HS-5 (cell line): ENCODE measurements around the gene KIAA0753.
A peak's percentile ranks its signal among the peaks of the same experiment; 100 is the strongest.
"Not testable (repeated sequence)": the region's sequence is repeated elsewhere in the genome, so short reads cannot be mapped to it uniquely, and the experiment has no call there.

Source experiments
- DNase-seq: peaks from one replicate; pipeline ENCODE4 v3.0.0-alpha.2; 2012; ENCODE audit warnings: low read depth

The KIAA0753 gene

DNA sequence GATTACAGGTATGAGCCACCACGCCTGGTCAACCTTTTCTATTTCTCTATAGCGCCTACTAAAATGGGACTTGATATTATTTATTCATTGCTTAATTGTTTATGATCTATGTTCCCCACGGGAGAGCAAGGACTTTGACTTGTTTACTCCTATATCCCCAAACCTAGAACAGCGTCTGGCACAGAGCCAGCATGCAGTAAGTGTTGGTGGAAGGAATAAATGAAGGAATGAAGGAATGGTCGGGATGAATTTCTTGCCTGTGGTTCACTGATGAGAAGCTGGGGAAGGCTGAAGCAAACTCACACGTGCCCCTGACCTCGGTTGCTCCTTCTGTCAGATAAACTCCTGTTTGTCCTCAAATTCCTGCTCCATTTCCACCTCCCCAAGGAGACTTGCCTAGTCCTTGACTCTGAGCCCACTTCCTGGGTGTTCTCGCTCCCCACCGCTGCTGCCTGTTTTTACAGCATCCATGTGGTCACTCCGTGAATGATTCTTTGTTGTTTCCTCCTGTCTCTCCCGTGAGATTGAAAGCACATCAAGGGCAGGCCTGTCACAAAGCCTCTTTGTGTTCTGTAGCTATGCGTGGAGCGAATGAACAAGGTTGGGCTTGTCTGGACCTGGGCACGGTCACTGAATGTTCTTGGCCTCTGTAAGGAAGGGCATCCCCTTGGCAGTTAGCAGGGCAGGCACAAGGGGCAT, 28.4 kb upstream of the KIAA0753 start:
- no peak for DNase-seq

- DNase-seq, result no peak
Measured at GRCh38 chr17:6668219-6668618, 27.7 kb upstream of the KIAA0753 start.

DNA sequence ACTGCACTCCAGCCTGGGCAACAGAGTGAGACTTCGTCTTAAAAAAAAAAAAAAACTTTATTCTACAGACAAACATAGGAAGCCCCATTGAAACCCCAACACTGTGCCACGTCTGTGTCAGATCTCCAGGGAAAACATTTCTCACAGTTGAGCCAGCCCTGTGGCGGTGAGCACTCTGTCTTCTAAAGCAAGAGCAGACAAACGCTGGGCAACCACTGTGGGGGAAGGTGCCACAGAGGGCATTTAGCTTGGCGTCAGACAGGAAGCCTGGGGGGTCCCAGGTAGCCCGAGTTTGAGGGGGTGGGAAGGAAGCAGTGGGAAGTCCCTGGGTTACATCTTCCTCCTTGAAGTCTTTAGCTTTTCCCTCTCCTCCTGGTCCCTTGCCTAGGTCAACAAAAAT, 27.0 kb upstream of the KIAA0753 start:
- DNase-seq, result no peak

GRCh38 chr17:6666557-6666956, 26.0 kb upstream of the KIAA0753 start:
- DNase-seq, result no peak

GRCh38 chr17:6666077-6666521, 25.6 kb upstream of the KIAA0753 start:
- no peak for DNase-seq

DNA sequence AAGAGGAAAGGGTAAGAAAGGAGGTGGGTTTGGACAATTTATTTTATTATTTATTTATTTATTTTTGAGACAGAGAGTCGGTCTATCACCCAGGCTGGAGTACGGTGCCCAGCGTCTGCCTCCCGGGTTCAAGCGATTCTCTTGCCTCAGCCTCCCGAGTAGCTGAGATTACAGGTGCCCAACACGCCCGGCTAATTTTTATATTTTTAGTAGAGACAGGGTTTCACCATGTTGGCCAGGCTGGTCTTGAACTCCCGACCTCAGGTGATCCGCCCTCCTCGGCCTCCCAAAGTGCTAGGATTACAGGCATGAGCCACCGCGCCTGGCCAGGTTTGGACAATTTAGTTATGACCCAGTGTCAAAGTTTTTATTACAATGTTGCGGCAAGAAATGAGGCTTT, 22.7 kb upstream of the KIAA0753 start:
- DNase-seq, result not testable (repeated sequence)

- no peak for DNase-seq
Measured at GRCh38 chr17:6661464-6661848, 20.9 kb upstream of the KIAA0753 start.

GRCh38 chr17:6660805-6661463, 20.4 kb upstream of the KIAA0753 start:
- no peak for DNase-seq

DNA sequence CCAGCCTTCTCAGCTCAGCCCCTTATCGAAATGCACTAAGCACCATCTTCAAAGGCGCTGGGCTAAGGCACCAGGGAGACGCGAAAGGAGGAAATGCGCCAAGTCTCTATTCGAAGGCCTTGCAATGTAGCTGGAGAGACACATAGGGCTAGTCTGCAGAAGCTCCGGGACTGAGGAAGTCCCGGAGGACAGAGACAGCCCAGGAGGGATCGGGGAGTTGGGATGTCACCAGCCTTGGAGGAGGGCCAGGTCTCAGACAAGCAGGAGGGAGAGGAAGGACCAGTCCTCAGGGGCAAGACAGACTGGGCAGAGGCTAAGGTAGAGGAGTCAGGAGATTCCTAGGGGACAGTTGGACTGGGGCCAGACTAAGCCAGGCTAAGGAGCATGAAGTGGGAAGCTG, 19.6 kb upstream of the KIAA0753 start:
- no peak for DNase-seq

- not testable (repeated sequence) for DNase-seq
Measured at GRCh38 chr17:6658411-6658810, 17.9 kb upstream of the KIAA0753 start.

- no peak for DNase-seq
Measured at GRCh38 chr17:6657633-6658287, 17.2 kb upstream of the KIAA0753 start.

GRCh38 chr17:6656797-6657632, 16.5 kb upstream of the KIAA0753 start:
- not testable (repeated sequence) for DNase-seq

- DNase-seq, result not testable (repeated sequence)
Measured at GRCh38 chr17:6655732-6656361, 15.3 kb upstream of the KIAA0753 start.

DNA sequence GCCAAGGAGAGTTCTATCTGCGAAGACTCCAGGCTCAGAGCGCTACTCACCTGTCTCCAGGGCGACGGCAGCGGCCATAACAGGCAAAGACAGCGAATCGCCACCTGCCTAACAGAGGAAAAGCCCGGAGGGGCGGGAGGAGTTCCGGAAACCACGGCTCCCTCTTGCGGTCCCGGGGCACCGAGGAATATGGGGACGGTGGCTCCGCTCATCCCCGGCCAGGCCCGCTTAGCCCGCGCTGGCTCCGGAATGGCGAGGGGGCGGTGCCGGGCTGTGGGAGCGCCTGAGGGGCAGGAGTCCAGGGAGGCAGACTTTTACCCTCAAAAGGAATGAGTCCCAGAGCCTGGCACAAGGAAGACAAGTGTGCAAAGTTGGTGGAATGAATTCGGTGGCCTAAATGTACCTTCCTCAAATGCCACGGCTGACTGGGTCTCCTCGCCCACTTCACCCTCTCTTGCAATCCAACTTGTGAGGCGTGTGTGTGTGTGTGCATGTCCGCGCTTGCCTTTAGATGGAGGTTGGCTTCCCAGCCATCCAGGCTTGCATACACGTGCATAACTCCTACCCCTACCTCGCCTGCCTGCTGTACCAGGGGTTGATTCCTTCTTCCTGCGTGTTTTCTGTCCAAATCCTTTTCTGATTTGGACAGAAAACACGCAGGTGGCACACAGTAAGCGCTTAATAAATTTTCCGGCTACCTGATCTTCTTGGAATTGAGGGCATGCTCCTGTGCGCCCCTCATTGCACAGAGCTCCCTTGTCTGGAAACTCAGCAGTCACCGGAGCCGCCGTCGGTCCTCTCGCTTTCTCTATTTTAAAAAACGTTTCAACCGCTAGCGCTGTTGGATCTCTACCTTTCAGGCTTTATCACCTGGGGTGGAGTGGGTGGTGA, 14.6 kb upstream of the KIAA0753 start:
- DNase-seq, result no peak

- no peak for DNase-seq
Measured at GRCh38 chr17:6651919-6652452, 11.5 kb upstream of the KIAA0753 start.

- peak; percentile 78 for DNase-seq
Measured at GRCh38 chr17:6651354-6651918, 10.9 kb upstream of the KIAA0753 start, which contains the start of the genes C17orf100 and MED31. C17orf100 (plus strand) TSS chr17:6651762; CDS start chr17:6651914, 152 bp downstream. MED31 (minus strand) TSS chr17:6651605; CDS start chr17:6651528, 77 bp downstream.

DNA sequence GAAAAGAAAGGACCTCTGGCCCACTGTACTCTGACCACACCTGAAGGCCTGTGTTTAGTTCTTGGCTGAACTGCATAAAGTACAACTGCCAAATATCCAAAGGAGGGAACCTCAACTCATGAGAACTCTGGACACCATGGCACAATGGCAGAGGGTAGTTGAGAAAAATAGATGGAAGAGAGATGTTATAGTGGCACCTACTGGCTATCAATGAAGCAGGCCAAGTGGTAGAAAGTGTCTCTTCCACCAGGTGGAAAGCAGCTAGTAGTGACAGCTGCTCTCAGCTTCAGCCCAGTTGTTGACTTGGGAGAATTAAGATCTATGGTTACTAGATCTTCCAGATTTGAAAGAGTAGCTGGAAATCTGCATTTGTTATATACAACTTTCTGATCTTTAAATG, 7.7 kb upstream of the KIAA0753 start:
- no peak for DNase-seq

DNA sequence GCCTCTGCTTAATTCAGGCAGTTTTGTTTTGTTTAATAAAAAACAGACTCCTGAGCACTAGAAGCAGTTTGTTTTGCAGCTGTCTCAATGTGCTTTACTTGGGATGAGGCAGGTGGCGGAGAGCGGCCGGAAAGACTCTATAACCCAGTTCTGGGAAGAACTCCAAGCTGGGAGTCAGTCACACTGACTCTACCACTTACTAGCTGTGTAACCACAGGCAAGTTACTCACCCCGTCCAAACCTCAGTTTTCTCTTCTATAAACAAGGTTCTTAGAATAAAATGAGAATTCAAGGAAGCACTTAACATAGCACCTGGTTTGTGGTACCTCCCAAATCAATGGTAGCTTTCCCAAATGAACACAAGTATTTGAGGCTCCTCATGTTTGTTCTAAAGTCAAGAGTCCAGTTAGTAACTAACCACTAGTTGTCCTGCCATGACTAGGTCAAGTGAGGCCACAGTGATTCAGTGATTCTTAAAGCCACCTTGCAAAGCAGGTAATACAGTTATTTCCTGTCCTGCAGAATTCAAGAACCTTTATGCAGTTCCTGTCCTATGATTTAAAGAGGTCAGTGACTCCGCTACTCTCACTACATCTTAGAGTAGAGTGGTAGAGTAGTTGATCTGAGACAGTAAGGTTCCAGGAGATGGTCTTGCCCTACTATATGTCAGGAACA, 3.1 kb upstream of the KIAA0753 start:
- DNase-seq, result no peak

- no peak for DNase-seq
Measured at GRCh38 chr17:6642592-6642991, 2.1 kb upstream of the KIAA0753 start.
